COLO668 (cell line): ENCODE data around the gene VPS72.
"Not testable (repeated sequence)": the region's sequence is repeated elsewhere in the genome, so short reads cannot be mapped to it uniquely, and the experiment has no call there.

Experiments
- DNase-seq: peaks from one replicate; lab custom pipeline; 2025; ENCODE audit not compliant: unreplicated experiment; lab: John Stamatoyannopoulos, UW

The VPS72 gene

GRCh38 chr1:151189637-151190445 is at the start of gene VPS72:
TSS of gene VPS72 (minus strand) at chr1:151190197. CDS start at chr1:151190121, 76 bp downstream.
- peak; percentile 94 for DNase-seq

GRCh38 chr1:151238467-151238739 is 48.4 kb upstream of the VPS72 start:
- no peak for DNase-seq

GRCh38 chr1:151237678-151238466 is 47.9 kb upstream of the VPS72 start:
- DNase-seq, result no peak

GRCh38 chr1:151235235-151235634 is 45.2 kb upstream of the VPS72 start:
- no peak for DNase-seq

GRCh38 chr1:151222130-151222529 is 32.1 kb upstream of the VPS72 start:
- no peak for DNase-seq

- DNase-seq, result no peak
These were observed 31.6 kb upstream of the VPS72 start for GRCh38 chr1:151221616-151222015.

- DNase-seq, result no peak
These were observed 23.6 kb upstream of the VPS72 start for GRCh38 chr1:151213560-151213959.

- no peak for DNase-seq
These were observed 22.1 kb upstream of the VPS72 start for GRCh38 chr1:151211972-151212705.

- no peak for DNase-seq
These were observed 20.8 kb upstream of the VPS72 start for GRCh38 chr1:151210830-151211229.

GRCh38 chr1:151205381-151205965 is 15.5 kb upstream of the VPS72 start:
- not testable (repeated sequence) for DNase-seq

- DNase-seq, result no peak
These were observed 10.0 kb upstream of the VPS72 start for GRCh38 chr1:151199873-151200581.

GRCh38 chr1:151198254-151199127 is 8.5 kb upstream of the VPS72 start, which contains the start of gene PIP5K1A:
TSS of gene PIP5K1A (plus strand) at chr1:151198552. CDS start at chr1:151198997, 445 bp downstream.
- peak; percentile 99 for DNase-seq

- peak; percentile 29 for DNase-seq
These were observed 7.9 kb upstream of the VPS72 start for GRCh38 chr1:151197863-151198253.

- DNase-seq, result peak; percentile 64
These were observed 6.3 kb upstream of the VPS72 start for GRCh38 chr1:151196292-151196800.

- not testable (repeated sequence) for DNase-seq
These were observed 5.0 kb upstream of the VPS72 start for GRCh38 chr1:151194894-151195594.

GRCh38 chr1:151193856-151194255 is 3.9 kb upstream of the VPS72 start:
- DNase-seq, result no peak

- DNase-seq, result no peak
These were observed 3.3 kb upstream of the VPS72 start for GRCh38 chr1:151193304-151193703.

- DNase-seq, result no peak
These were observed 2.0 kb upstream of the VPS72 start for GRCh38 chr1:151192047-151192446.

GRCh38 chr1:151188667-151189066 is 1.3 kb downstream of the VPS72 start:
- DNase-seq, result not testable (repeated sequence)
